ENCODE data around the gene EFEMP1. TPM values are rescaled to one million over a fixed set of nuclear protein-coding genes. Genes with fewer than 3 reads are reported as not detected.

The EFEMP1 gene
- total and polyA plus RNA-seq, 2 of the 13 experiments (the other 11 are each of a cell fraction or from before 2014, with no cell fraction given): not detected

- intact Hi-C loops (cut with micrococcal nuclease; ENCODE audit: unreplicated experiment) (no loop called here), in situ Hi-C loops (cut with HindIII; ENCODE audit: extremely low pct_ligation_motif_present, low pct_unique_long_range_greater_than_20kb) (no loop called here)
- 0 out of 2 replicates have a peak overlapping the region, but pooled peaks have one; percentile 1 for H3K9ac ChIP-seq (ENCODE audit: insufficient read depth, low read depth, low read length)
- FAIRE-seq (peak; percentile 23), ATAC-seq (peak; percentile 63), DNase-seq (ENCODE audit: low spot score) (peak; percentile 73)
- H3K27ac ChIP-seq (ENCODE audit: extremely low read length, insufficient read depth, low read length): no peak overlapping the region
- peak overlapping the region; percentile 3 to 46 (median 39); a peak in 5 of 6 replicates for H3K4me3 ChIP-seq (replicated peaks in 1 of 3; ENCODE audit: insufficient read depth in 1 of 3, low read depth in 2 of 3, low read length in 3 of 3)
- 3% methylated on average over 9 of the region's 9 CpGs for WGBS (ENCODE audit: low lambda C conversion rate)
- BruUV-seq (replicated peaks): no TSS peak
- peak overlapping the region; percentile 75 for H3K4me2 ChIP-seq (ENCODE audit: low read depth, low read length)
- H3K4me1 ChIP-seq (ENCODE audit: insufficient read depth, low read length): peaks cover 35% of the 10 kb centered on the region
- H3K27me3 ChIP-seq (ENCODE audit: control insufficient read depth in 1 of 2, insufficient read depth in 2 of 2, low read length in 2 of 2): peaks cover 0 to 9% of the 10 kb centered on the region in 2 experiments; a peak in 2 of 5 replicates
- H2AFZ ChIP-seq (ENCODE audit: low read length): no peak overlapping the region
- no peaks in the 10 kb centered on the region for H3K36me3 ChIP-seq (replicated peaks in 1 of 2; ENCODE audit: control insufficient read depth in 1 of 2, insufficient read depth in 2 of 2, low read length in 2 of 2)
- POLR2A ChIA-PET: interaction anchor here (0.7 to 1.4 kb wide), 3 partner anchors 9 to 14 kb away, joined by 3 to 4 read pairs (median 3); no protein-coding TSS in a partner anchor
- no peaks in the 10 kb centered on the region for H3K9me3 ChIP-seq (ENCODE audit: low read length)
- H3K79me2 ChIP-seq (ENCODE audit: insufficient read depth, low read length): no peaks in the 10 kb centered on the region
- no peaks in the 10 kb centered on the region for H4K20me1 ChIP-seq (ENCODE audit: insufficient read depth, low read length)
- CTCF ChIA-PET (ENCODE audit: low intra/inter-chr PET ratio, low total read pairs): no interaction called here
- TF ChIP-seq, protein P1, sequence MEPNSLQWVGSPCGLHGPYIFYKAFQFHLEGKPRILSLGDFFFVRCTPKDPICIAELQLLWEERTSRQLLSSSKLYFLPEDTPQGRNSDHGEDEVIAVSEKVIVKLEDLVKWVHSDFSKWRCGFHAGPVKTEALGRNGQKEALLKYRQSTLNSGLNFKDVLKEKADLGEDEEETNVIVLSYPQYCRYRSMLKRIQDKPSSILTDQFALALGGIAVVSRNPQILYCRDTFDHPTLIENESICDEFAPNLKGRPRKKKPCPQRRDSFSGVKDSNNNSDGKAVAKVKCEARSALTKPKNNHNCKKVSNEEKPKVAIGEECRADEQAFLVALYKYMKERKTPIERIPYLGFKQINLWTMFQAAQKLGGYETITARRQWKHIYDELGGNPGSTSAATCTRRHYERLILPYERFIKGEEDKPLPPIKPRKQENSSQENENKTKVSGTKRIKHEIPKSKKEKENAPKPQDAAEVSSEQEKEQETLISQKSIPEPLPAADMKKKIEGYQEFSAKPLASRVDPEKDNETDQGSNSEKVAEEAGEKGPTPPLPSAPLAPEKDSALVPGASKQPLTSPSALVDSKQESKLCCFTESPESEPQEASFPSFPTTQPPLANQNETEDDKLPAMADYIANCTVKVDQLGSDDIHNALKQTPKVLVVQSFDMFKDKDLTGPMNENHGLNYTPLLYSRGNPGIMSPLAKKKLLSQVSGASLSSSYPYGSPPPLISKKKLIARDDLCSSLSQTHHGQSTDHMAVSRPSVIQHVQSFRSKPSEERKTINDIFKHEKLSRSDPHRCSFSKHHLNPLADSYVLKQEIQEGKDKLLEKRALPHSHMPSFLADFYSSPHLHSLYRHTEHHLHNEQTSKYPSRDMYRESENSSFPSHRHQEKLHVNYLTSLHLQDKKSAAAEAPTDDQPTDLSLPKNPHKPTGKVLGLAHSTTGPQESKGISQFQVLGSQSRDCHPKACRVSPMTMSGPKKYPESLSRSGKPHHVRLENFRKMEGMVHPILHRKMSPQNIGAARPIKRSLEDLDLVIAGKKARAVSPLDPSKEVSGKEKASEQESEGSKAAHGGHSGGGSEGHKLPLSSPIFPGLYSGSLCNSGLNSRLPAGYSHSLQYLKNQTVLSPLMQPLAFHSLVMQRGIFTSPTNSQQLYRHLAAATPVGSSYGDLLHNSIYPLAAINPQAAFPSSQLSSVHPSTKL (CRISPR knock-in tag; IDR thresholded peaks at IDR 0.05): peak; percentile 65; the same call in 1 of the 2 replicates
- TF ChIP-seq MXI1 (IDR thresholded peaks at IDR 0.05; ENCODE audit: borderline replicate concordance, low read depth, low read length) (no peak), TEAD3 (CRISPR knock-in tag; optimal IDR thresholded peaks at IDR 0.05; ENCODE audit: borderline replicate concordance) (peak; percentile 48), HOXA3 (CRISPR knock-in tag; IDR thresholded peaks at IDR 0.05) (peak; percentile 60; the same call in 1 of the 2 replicates), MED1 (CRISPR knock-in tag; IDR thresholded peaks at IDR 0.05) (no peak), ZNF350 (CRISPR knock-in tag; IDR thresholded peaks at IDR 0.05; ENCODE audit: borderline replicate concordance, low read depth) (peak; percentile 33; the same call in 1 of the 2 replicates), GATAD2A (CRISPR knock-in tag; IDR thresholded peaks at IDR 0.05) (peak; percentile 48), KAT8 (CRISPR knock-in tag; IDR thresholded peaks at IDR 0.05) (0 out of 2 replicates have a peak, but pooled peaks have one; percentile 26), NPAS2 (CRISPR knock-in tag; IDR thresholded peaks at IDR 0.05; ENCODE audit: borderline replicate concordance) (no peak), SALL1 (CRISPR knock-in tag; IDR thresholded peaks at IDR 0.05) (peak; percentile 56; the same call in 1 of the 2 replicates), FOXA3 (CRISPR knock-in tag; IDR thresholded peaks at IDR 0.05) (peak; percentile 69), YY1 (IDR thresholded peaks at IDR 0.05; ENCODE audit: insufficient read depth, insufficient replicate concordance, low read depth, low read length) (peak; percentile 51), MTA1 (CRISPR knock-in tag; IDR thresholded peaks at IDR 0.05; ENCODE audit: borderline replicate concordance) (peak; percentile 54; the same call in 1 of the 2 replicates), ZGPAT (CRISPR knock-in tag; IDR thresholded peaks at IDR 0.05) (0 out of 2 replicates have a peak, but pooled peaks have one; percentile 29), PHB2 (IDR thresholded peaks at IDR 0.05; ENCODE audit: partially characterized antibody) (no peak), ZEB1 (IDR thresholded peaks at IDR 0.05; ENCODE audit: insufficient replicate concordance, low read depth) (no peak), GABPB1 (CRISPR knock-in tag; IDR thresholded peaks at IDR 0.05) (peak; percentile 43; the same call in 1 of the 2 replicates), ZFP36 (IDR thresholded peaks at IDR 0.05; ENCODE audit: borderline replicate concordance, low read depth, low read length, partially characterized antibody) (no peak), PITX1 (CRISPR knock-in tag; IDR thresholded peaks at IDR 0.05) (peak; percentile 56; the same call in 1 of the 2 replicates), ZC3H4 (CRISPR knock-in tag; IDR thresholded peaks at IDR 0.05; ENCODE audit: borderline replicate concordance) (no peak), GATAD1 (CRISPR knock-in tag; IDR thresholded peaks at IDR 0.05) (0 out of 2 replicates have a peak, but pooled peaks have one; percentile 26), ZNF331 (CRISPR knock-in tag; IDR thresholded peaks at IDR 0.05) (0 out of 2 replicates have a peak, but pooled peaks have one; percentile 14)
These were observed 86.5 kb downstream of the EFEMP1 start for GRCh38 chr2:55837073-55837472.
